HepG2 (cell line): Measurements from ENCODE around the gene MED19. TPM values are rescaled to one million over a fixed set of nuclear protein-coding genes. Genes with fewer than 3 reads are reported as not detected.

ENCODE experiments used
- ATAC-seq: fragments of 200-7000 bp; cut with Tn5 transposase; 3 replicates; pipeline ENCODE4 v1.9.1; 2020; ENCODE audit warnings: mild to moderate bottlenecking, moderate library complexity
- BruUV-seq: library from RNA; stranded (reverse); fragments of 400-500 nt; replicated peaks from 2 replicates; lab custom pipeline; 2021; lab: Mats Ljungman, UMichigan
- CTCF ChIA-PET: fragments of 300-600 bp; formaldehyde crosslinking; extraction: SDS; loops from one replicate; lab custom pipeline; 2021; ENCODE audit warnings: low total read pairs, inconsistent platforms, low intra/inter-chr PET ratio; lab: Yijun Ruan, JAX
- POLR2A ChIA-PET: fragments of 350-600 bp; sonication (Branson Sonifier 250); formaldehyde crosslinking; loops from one replicate; lab custom pipeline; 2020; ENCODE audit warnings: antibody characterized with exemption, inconsistent platforms; lab: Yijun Ruan, JAX
- DNase-seq: peaks from one replicate; pipeline ENCODE4 v3.0.0-alpha.2; 2015; ENCODE audit warnings: low spot score
- FAIRE-seq: peaks from 3 replicates; lab custom pipeline; 2011; peaks lifted over from hg19 to GRCh38; lab: Jason Lieb, UNC
- H2AFZ ChIP-seq: one replicate; pipeline ENCODE4 v1.6.1; 2011; ENCODE audit warnings: low read length, inconsistent platforms
- H3K27ac ChIP-seq: fragments of 300-600 bp; 3 replicates; pipeline ENCODE4 v1.8.0; 2011; ENCODE audit warnings: mixed run types, mild to moderate bottlenecking, mixed read lengths, low read length, inconsistent platforms; ENCODE audit not compliant: insufficient read depth; ENCODE audit errors: extremely low read length
- H3K27me3 ChIP-seq, 2 experiments: fragments of 200-600 bp in 1 of 2; 2 replicates in 1 of 2; 3 replicates in 1 of 2; pipeline versions ENCODE4 v1.6.0 to v1.8.0; 2011; ENCODE audit warnings: low read length in 2 of 2, mild to moderate bottlenecking in 2 of 2, moderate library complexity in 2 of 2, inconsistent platforms in 1 of 2; ENCODE audit not compliant: insufficient read depth in 2 of 2, control insufficient read depth in 1 of 2
- H3K36me3 ChIP-seq, 2 experiments: fragments of 200-600 bp in 1 of 2; replicated peaks in 1 of 2; 2 replicates in 1 of 2; 3 replicates in 1 of 2; pipeline versions ENCODE4 v1.5.1 to v1.8.0; 2011; ENCODE audit warnings: low read length in 2 of 2, inconsistent platforms in 1 of 2; ENCODE audit not compliant: insufficient read depth in 2 of 2, control insufficient read depth in 1 of 2
- H3K4me1 ChIP-seq: 2 replicates; pipeline ENCODE4 v1.5.1; 2012; ENCODE audit warnings: low read length, inconsistent platforms; ENCODE audit not compliant: insufficient read depth
- H3K4me2 ChIP-seq: 2 replicates; pipeline ENCODE4 v1.6.0; 2011; ENCODE audit warnings: low read depth, low read length, inconsistent platforms
- H3K4me3 ChIP-seq, 3 experiments: fragments of 200-600 bp in 1 of 3; sonication (generic), shearing (Covaris generic) in 1 of 3; replicated peaks in 1 of 3; 2 replicates each; pipeline ENCODE4 v1.5.1; 2011 to 2016; ENCODE audit warnings: low read length in 3 of 3, inconsistent platforms in 2 of 3, low read depth in 2 of 3, mild to moderate bottlenecking in 2 of 3, control low read depth in 1 of 3, mixed read lengths in 1 of 3; ENCODE audit not compliant: insufficient read depth in 1 of 3
- H3K79me2 ChIP-seq: one replicate; pipeline ENCODE4 v1.6.1; 2011; ENCODE audit warnings: low read length, inconsistent platforms; ENCODE audit not compliant: insufficient read depth
- H3K9ac ChIP-seq: 2 replicates; pipeline ENCODE4 v1.6.0; 2011; ENCODE audit warnings: mild to moderate bottlenecking, low read depth, low read length, inconsistent platforms; ENCODE audit not compliant: insufficient read depth
- H3K9me3 ChIP-seq: 2 replicates; pipeline ENCODE4 v1.5.1; 2012; ENCODE audit warnings: mild to moderate bottlenecking, low read length
- H4K20me1 ChIP-seq: 2 replicates; pipeline ENCODE4 v1.6.0; 2011; ENCODE audit warnings: inconsistent platforms, mild to moderate bottlenecking, low read length, moderate library complexity; ENCODE audit not compliant: insufficient read depth
- ATF1 ChIP-seq: IDR thresholded peaks from 2 replicates; pipeline ENCODE4 v1.6.1; 2016; ENCODE audit warnings: mild to moderate bottlenecking, control low read depth
- ELF4 ChIP-seq: sonication (generic); formaldehyde crosslinking; IDR thresholded peaks from 2 replicates; pipeline ENCODE4 v1.5.0; 2020; ENCODE audit warnings: missing genetic modification reagents, mild to moderate bottlenecking, moderate library complexity, borderline replicate concordance
- FOXM1 ChIP-seq: sonication (generic); formaldehyde crosslinking; IDR thresholded peaks from 2 replicates; pipeline ENCODE4 v1.5.0; 2020; ENCODE audit warnings: missing genetic modification reagents
- MYC ChIP-seq: sonication (generic); formaldehyde crosslinking; IDR thresholded peaks from 2 replicates; pipeline ENCODE4 v1.9.0; 2021; ENCODE audit warnings: missing genetic modification reagents, borderline replicate concordance
- MYPOP ChIP-seq: sonication (generic); formaldehyde crosslinking; IDR thresholded peaks from 2 replicates; pipeline ENCODE4 v1.8.1; 2023; ENCODE audit warnings: mild to moderate bottlenecking, moderate library complexity, missing genetic modification reagents
- NR2C2 ChIP-seq: sonication (generic); formaldehyde crosslinking; IDR thresholded peaks from 2 replicates; pipeline ENCODE4 v1.4.0; 2020; ENCODE audit warnings: missing genetic modification reagents, mild to moderate bottlenecking, moderate library complexity, borderline replicate concordance
- PHF21A ChIP-seq: sonication (generic); formaldehyde crosslinking; IDR thresholded peaks from 2 replicates; pipeline ENCODE4 v1.5.0; 2020; ENCODE audit warnings: mild to moderate bottlenecking, missing genetic modification reagents
- SALL2 ChIP-seq: sonication (generic); formaldehyde crosslinking; IDR thresholded peaks from 2 replicates; pipeline ENCODE4 v1.8.1; 2023; ENCODE audit warnings: mild to moderate bottlenecking, missing genetic modification reagents, inconsistent platforms
- SNAPC2 ChIP-seq: sonication (generic); formaldehyde crosslinking; IDR thresholded peaks from 2 replicates; pipeline ENCODE4 v1.8.1; 2022; ENCODE audit warnings: mild to moderate bottlenecking, missing genetic modification reagents
- ZNF121 ChIP-seq: sonication (generic); formaldehyde crosslinking; IDR thresholded peaks from 2 replicates; pipeline ENCODE4 v1.5.0; 2020; ENCODE audit warnings: mild to moderate bottlenecking, missing genetic modification reagents
- ZNF441 ChIP-seq: sonication (generic); formaldehyde crosslinking; IDR thresholded peaks from 2 replicates; pipeline ENCODE4 v1.7.0; 2021; ENCODE audit warnings: missing genetic modification reagents, borderline replicate concordance
- ZNF607 ChIP-seq: sonication (generic); formaldehyde crosslinking; IDR thresholded peaks from 2 replicates; pipeline ENCODE4 v1.5.1; 2020; ENCODE audit warnings: missing genetic modification reagents, mild to moderate bottlenecking, borderline replicate concordance
- WGBS: methylation state at CpG from one replicate; pipeline ENCODE4 v1.1.6; 2017; ENCODE audit warnings: low lambda C conversion rate; 5-methylcytosine and 5-hydroxymethylcytosine counted together
- in situ Hi-C: cut with HindIII; loops from 2 replicates; pipeline ENCODE4 v1.10.0; 2017; ENCODE audit warnings: low pct_unique_long_range_greater_than_20kb; ENCODE audit not compliant: extremely low pct_ligation_motif_present
- intact Hi-C: fragments of 100-400 bp; cut with micrococcal nuclease; formaldehyde crosslinking; loops from one replicate; pipeline ENCODE4 v1.10.0; 2022; ENCODE audit not compliant: unreplicated experiment
- polyA plus RNA-seq, 8 experiments: library from polyadenylated mRNA; depleted of rRNA in 3 of 8; stranded (reverse) in 7 of 8; unstranded in 1 of 8; fragments of >200 nt; fragmentation: Illumina TruSeq in 4 of 8; extraction: Trizol in 4 of 8; gene quantifications; 2 replicates each; pipeline versions ENCODE4 v1.2.1 to v1.2.3, GENCODE V29; 2011 to 2016; ENCODE audit warnings: low read depth in 4 of 8, missing spikeins in 1 of 8, mixed read lengths in 1 of 8; ENCODE audit not compliant: insufficient read depth in 1 of 8
- total RNA-seq, 5 experiments: library from RNA; depleted of rRNA; stranded (reverse); fragments of >200 nt; fragmentation: Illumina TruSeq; extraction: Trizol; gene quantifications; 2 replicates each; pipeline ENCODE4 v1.2.3, GENCODE V29; 2016; ENCODE audit warnings: low read depth in 1 of 5
- TF ChIP-seq, protein P1 (sequence below): sonication (generic); formaldehyde crosslinking; IDR thresholded peaks from 2 replicates; pipeline ENCODE4 v1.8.0; 2022; ENCODE audit warnings: missing genetic modification reagents, mild to moderate bottlenecking, inconsistent platforms, borderline replicate concordance

Gene MED19
- total and polyA plus RNA-seq, 2 of the 13 experiments (the other 11 are each of a cell fraction or from before 2014, with no cell fraction given), result 12.9 to 13.8 TPM

DNA sequence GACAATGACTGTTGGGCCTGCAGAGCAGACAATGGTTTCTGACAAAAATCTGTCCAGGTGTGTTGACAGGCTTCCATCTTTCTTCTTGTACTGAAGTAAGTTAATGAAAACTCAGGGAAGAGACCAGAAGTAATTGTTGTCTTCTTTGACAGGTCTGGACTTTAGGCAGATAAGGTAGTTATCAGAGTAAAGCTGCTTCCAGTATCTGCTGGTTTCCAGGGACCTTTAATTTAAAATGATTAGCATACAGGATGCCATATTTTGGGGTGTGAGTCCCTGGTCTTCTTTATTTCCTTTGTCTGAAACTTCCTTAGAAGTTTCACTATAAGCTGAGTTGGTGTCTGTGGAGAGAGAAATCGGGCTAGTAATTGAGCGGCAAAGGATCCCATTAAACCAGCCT lies 1.8 kb upstream of the MED19 start:
- ATAC-seq, result no peak
- H3K79me2 ChIP-seq, result peaks cover 42% of the 10 kb centered on the region
- in situ Hi-C loops (no loop called here), intact Hi-C loops (loop anchor here (2.0 kb wide), 1 partner anchor 65 kb away; no protein-coding TSS in a partner anchor)
- no peaks in the 10 kb centered on the region; a peak in 1 of 5 replicates for H3K27me3 ChIP-seq
- no peaks in the 10 kb centered on the region for H4K20me1 ChIP-seq
- no peak for TF ChIP-seq SNAPC2 (CRISPR knock-in tag)
- no peak for TF ChIP-seq NR2C2 (CRISPR knock-in tag)
- no peak for TF ChIP-seq ZNF607
- no peak for TF ChIP-seq ZNF441 (CRISPR knock-in tag)
- 87% methylated on average over 2 of the region's 2 CpGs for WGBS
- H3K4me2 ChIP-seq, result peak overlapping the region; percentile 94
- ChIA-PET POLR2A (interaction anchor here (1.0 to 1.5 kb wide), 3 partner anchors 9 to 28 kb away, joined by 3 to 6 read pairs (median 3); partner anchors contain the start of gene SELENOH), CTCF (no interaction called here)
- no peaks in the 10 kb centered on the region for H3K9me3 ChIP-seq
- DNase-seq, result no peak
- peaks cover 29% of the 10 kb centered on the region for H3K4me1 ChIP-seq
- no TSS peak for BruUV-seq
- H3K9ac ChIP-seq, result peak overlapping the region; percentile 91
- no peak for FAIRE-seq
- H3K4me3 ChIP-seq, result peak overlapping the region; percentile 92 to 98 (median 92)
- no peak overlapping the region for H3K27ac ChIP-seq
- H3K36me3 ChIP-seq, result peaks cover 0 to 7% of the 10 kb centered on the region in 2 experiments; a peak in 3 of 5 replicates
- H2AFZ ChIP-seq, result no peak overlapping the region

DNA sequence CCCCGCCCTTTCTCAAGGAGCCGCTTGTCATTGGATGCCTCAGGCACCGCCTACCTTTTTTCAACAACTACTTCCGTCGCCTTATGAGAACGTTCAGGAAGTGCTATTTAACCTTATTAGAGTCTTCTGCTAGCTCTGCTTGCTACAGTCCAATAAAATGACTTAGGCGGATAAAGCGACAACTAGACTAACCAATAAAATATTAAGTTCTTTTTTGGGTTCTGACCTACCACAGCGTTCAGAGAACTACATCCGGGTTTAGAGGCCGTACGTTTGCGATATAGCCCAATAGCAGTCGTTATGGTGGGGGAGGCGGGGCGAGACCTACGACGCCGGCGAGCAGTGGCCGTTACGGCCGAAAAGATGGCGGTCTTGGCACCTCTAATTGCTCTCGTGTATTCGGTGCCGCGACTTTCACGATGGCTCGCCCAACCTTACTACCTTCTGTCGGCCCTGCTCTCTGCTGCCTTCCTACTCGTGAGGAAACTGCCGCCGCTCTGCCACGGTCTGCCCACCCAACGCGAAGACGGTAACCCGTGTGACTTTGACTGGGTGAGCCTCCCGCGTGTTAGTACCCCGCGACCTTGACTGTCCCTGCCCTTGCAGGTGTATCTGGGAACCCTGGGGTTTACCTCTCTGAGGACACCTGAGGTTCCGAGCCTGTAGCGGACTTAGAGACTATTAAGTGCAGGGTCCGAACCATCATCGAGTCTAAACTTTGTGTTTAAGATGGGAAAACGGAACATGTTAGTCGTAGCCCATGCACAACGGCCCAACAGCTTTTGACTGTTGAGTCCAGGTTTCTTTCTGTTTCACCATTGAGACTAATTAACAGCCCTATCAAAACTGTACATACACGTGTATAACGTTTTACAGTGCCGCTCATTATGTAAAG lies 488 bp upstream of the MED19 start, which contains the start of gene TMX2:
Gene TMX2, plus strand, starts transcription at position 338 of the 895 bp plus-strand sequence. Its CDS starts 26 bp downstream, at position 364.
- Histone ChIP-seq H3K27ac (peak within 1 kb of the TSS; percentile 82), H3K36me3 (no peaks in the 10 kb centered on the region; a peak in 1 of 5 replicates), H4K20me1 (no peaks in the 10 kb centered on the region), H3K79me2 (peaks cover 36% of the 10 kb centered on the region), H2AFZ (no peak within 1 kb of the TSS), H3K4me2 (peak within 1 kb of the TSS; percentile 94), H3K4me1 (peaks cover 29% of the 10 kb centered on the region), H3K9ac (peak within 1 kb of the TSS; percentile 91), H3K27me3 (no peaks in the 10 kb centered on the region; a peak in 1 of 5 replicates), H3K4me3 (peak within 1 kb of the TSS; percentile 92 to 98 (median 92)), H3K9me3 (no peaks in the 10 kb centered on the region)
- FAIRE-seq (peak; percentile 98), DNase-seq (peak; percentile 100), ATAC-seq (peak; percentile 95)
- intact Hi-C loops (loop anchor here (1.0 to 2.0 kb wide), 3 partner anchors 45 to 88 kb away; no protein-coding TSS in a partner anchor), in situ Hi-C loops (no loop called here)
- WGBS, result under 1% methylated on average over 45 of the region's 53 CpGs
- ChIA-PET POLR2A (interaction anchor here (0.6 to 1.9 kb wide), 17 partner anchors 9 to 346 kb away, joined by 3 to 14 read pairs (median 3); partner anchors contain the start of genes CTNND1, SELENOH and ZDHHC5), CTCF (no interaction called here)
- TSS peak; percentile 77 for BruUV-seq
- TF ChIP-seq PHF21A (CRISPR knock-in tag) (0 out of 2 replicates have a peak, but pooled peaks have one; percentile 35), ELF4 (CRISPR knock-in tag) (peak; percentile 82; the same call in 1 of the 2 replicates), SALL2 (CRISPR knock-in tag) (peak; percentile 71), ZNF121 (CRISPR knock-in tag) (0 out of 2 replicates have a peak, but pooled peaks have one; percentile 19), MYPOP (CRISPR knock-in tag) (peak; percentile 61; the same call in 1 of the 2 replicates), MYC (CRISPR knock-in tag) (peak; percentile 91), ATF1 (peak; percentile 97), FOXM1 (CRISPR knock-in tag) (0 out of 2 replicates have a peak, but pooled peaks have one; percentile 49)
- TF ChIP-seq, protein P1, sequence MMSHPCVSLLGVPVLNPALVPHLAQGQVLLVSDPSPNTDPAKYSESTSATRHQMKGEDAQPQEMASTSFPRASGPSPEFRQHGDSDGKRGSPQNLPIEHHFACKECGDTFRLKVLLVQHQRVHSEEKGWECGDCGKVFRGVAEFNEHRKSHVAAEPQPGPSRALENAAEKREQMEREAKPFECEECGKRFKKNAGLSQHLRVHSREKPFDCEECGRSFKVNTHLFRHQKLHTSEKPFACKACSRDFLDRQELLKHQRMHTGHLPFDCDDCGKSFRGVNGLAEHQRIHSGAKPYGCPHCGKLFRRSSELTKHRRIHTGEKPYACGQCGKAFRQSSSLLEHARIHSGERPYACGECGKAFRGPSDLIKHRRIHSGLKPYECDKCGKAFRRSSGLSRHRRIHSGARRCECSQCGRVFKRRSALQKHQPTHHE (CRISPR knock-in tag), result 0 out of 2 replicates have a peak, but pooled peaks have one; percentile 51
